KOPT-K1 (cell line): ENCODE measurements around the gene UBE2M.
"Not testable (repeated sequence)": the region's sequence is repeated elsewhere in the genome, so short reads cannot be mapped to it uniquely, and the experiment has no call there.

Experiments
- H3K27ac ChIP-seq: fragments of 200-600 bp; sonication (generic); 2 replicates; pipeline ENCODE4 v1.5.1; 2016; ENCODE audit warnings: antibody characterized with exemption, mild to moderate bottlenecking, low read depth, low read length; ENCODE audit not compliant: poor library complexity, severe bottlenecking
- H3K36me3 ChIP-seq: fragments of 200-600 bp; sonication (generic); 2 replicates; pipeline ENCODE4 v1.5.1; 2017; ENCODE audit warnings: antibody characterized with exemption, mild to moderate bottlenecking, low read length, moderate library complexity; ENCODE audit not compliant: insufficient read depth
- H3K9me3 ChIP-seq: fragments of 200-600 bp; sonication (generic); 2 replicates; pipeline ENCODE4 v1.5.1; 2017; ENCODE audit warnings: antibody characterized with exemption, low read length, mild to moderate bottlenecking; ENCODE audit not compliant: insufficient read depth, poor library complexity, severe bottlenecking

Gene UBE2M

GRCh38 chr19:58551577-58552471 is 6.6 kb downstream of the UBE2M start:
- Histone ChIP-seq H3K36me3 (peaks cover 85% of the 10 kb centered on the region), H3K27ac (no peak overlapping the region)

GRCh38 chr19:58551123-58551497 is 7.3 kb downstream of the UBE2M start:
- Histone ChIP-seq H3K36me3 (peaks cover 85% of the 10 kb centered on the region), H3K27ac (no peak overlapping the region), H3K9me3 (no peaks in the 10 kb centered on the region)

More at GRCh38 chr19:58551577-58552471, 6.6 kb downstream of the UBE2M start:
- no peaks in the 10 kb centered on the region for H3K9me3 ChIP-seq

- H3K36me3 ChIP-seq, result peaks cover 85% of the 10 kb centered on the region
- H3K9me3 ChIP-seq, result no peaks in the 10 kb centered on the region
- no peak overlapping the region for H3K27ac ChIP-seq
Observed at GRCh38 chr19:58550362-58551122, 7.9 kb downstream of the UBE2M start.

- H3K36me3 ChIP-seq, result peaks cover 89% of the 10 kb centered on the region
- no peaks in the 10 kb centered on the region for H3K9me3 ChIP-seq
- no peak overlapping the region for H3K27ac ChIP-seq
Observed at GRCh38 chr19:58549664-58550361, 8.6 kb downstream of the UBE2M start.

- H3K9me3 ChIP-seq, result no peaks in the 10 kb centered on the region
- no peak overlapping the region for H3K27ac ChIP-seq
- peaks cover 91% of the 10 kb centered on the region for H3K36me3 ChIP-seq
Observed at GRCh38 chr19:58548859-58549663, 9.3 kb downstream of the UBE2M start.

- peaks cover 79% of the 10 kb centered on the region for H3K36me3 ChIP-seq
- H3K27ac ChIP-seq, result no peak overlapping the region
- H3K9me3 ChIP-seq, result no peaks in the 10 kb centered on the region
Observed at GRCh38 chr19:58547323-58548312, 10.8 kb downstream of the UBE2M start.

GRCh38 chr19:58546019-58546530 is 12.3 kb downstream of the UBE2M start:
- Histone ChIP-seq H3K9me3 (no peaks in the 10 kb centered on the region), H3K36me3 (peaks cover 64% of the 10 kb centered on the region), H3K27ac (peak overlapping the region; percentile 92)

- H3K27ac ChIP-seq, result peak overlapping the region; percentile 92
- H3K36me3 ChIP-seq, result peaks cover 58% of the 10 kb centered on the region
- no peaks in the 10 kb centered on the region for H3K9me3 ChIP-seq
Observed at GRCh38 chr19:58545286-58546018, 13.0 kb downstream of the UBE2M start.

GRCh38 chr19:58544591-58545285 is 13.7 kb downstream of the UBE2M start:
- Histone ChIP-seq H3K27ac (peak overlapping the region; percentile 92), H3K9me3 (no peaks in the 10 kb centered on the region), H3K36me3 (peaks cover 51% of the 10 kb centered on the region)

GRCh38 chr19:58543826-58544590 is 14.4 kb downstream of the UBE2M start, which contains the start of gene TRIM28:
TRIM28 (plus strand) TSS chr19:58544064; CDS start chr19:58544758, 694 bp downstream.
- peaks cover 43% of the 10 kb centered on the region for H3K36me3 ChIP-seq
- H3K9me3 ChIP-seq, result no peaks in the 10 kb centered on the region
- peak within 1 kb of the TSS; percentile 92 for H3K27ac ChIP-seq

- H3K36me3 ChIP-seq, result peaks cover 31% of the 10 kb centered on the region
- not testable (repeated sequence) for H3K9me3 ChIP-seq, H3K27ac ChIP-seq
Observed at GRCh38 chr19:58542641-58543372, 15.6 kb downstream of the UBE2M start.
